H9 (cell line): ENCODE measurements around the gene CYP2S1. TPM values are rescaled to one million over a fixed set of nuclear protein-coding genes. Genes with fewer than 3 reads are reported as not detected.
A peak's percentile ranks its signal among the peaks of the same experiment; 100 is the strongest.

ENCODE experiments used
- DNase-seq: peaks from one replicate; pipeline ENCODE4 v3.0.0-alpha.2; 2017
- H2AFZ ChIP-seq: one replicate; pipeline ENCODE4 v1.6.1; 2013; ENCODE audit warnings: mild to moderate bottlenecking, low read length, control low read depth, moderate library complexity
- H2AK5ac ChIP-seq: 2 replicates; pipeline ENCODE4 v1.6.1; 2013; ENCODE audit warnings: low read length, control low read depth, mixed read lengths; ENCODE audit not compliant: insufficient read length
- H2BK120ac ChIP-seq: one replicate; pipeline ENCODE4 v1.6.1; 2013; ENCODE audit warnings: low read depth, mild to moderate bottlenecking, low read length, control low read depth, inconsistent platforms; ENCODE audit not compliant: poor library complexity, severe bottlenecking
- H2BK12ac ChIP-seq: 2 replicates; pipeline ENCODE4 v1.6.1; 2013; ENCODE audit warnings: low read length, control low read depth, mixed read lengths, low read depth; ENCODE audit not compliant: insufficient read length
- H2BK15ac ChIP-seq: 2 replicates; pipeline ENCODE4 v1.6.1; 2013; ENCODE audit warnings: low read depth, low read length, control low read depth
- H2BK20ac ChIP-seq: one replicate; pipeline ENCODE4 v1.6.1; 2013; ENCODE audit warnings: low read depth, mild to moderate bottlenecking, low read length, control low read depth, inconsistent platforms; ENCODE audit not compliant: poor library complexity, severe bottlenecking
- H2BK5ac ChIP-seq: 2 replicates; pipeline ENCODE4 v1.6.1; 2013; ENCODE audit warnings: low read length, control low read depth, mixed read lengths; ENCODE audit not compliant: insufficient read length
- H3K14ac ChIP-seq: 2 replicates; pipeline ENCODE4 v1.6.1; 2013; ENCODE audit warnings: low read length, control low read depth; ENCODE audit not compliant: insufficient read depth
- H3K18ac ChIP-seq: 2 replicates; pipeline ENCODE4 v1.6.1; 2013; ENCODE audit warnings: low read depth, mild to moderate bottlenecking, mixed read lengths, low read length, control low read depth; ENCODE audit not compliant: insufficient read length
- H3K23ac ChIP-seq: 2 replicates; pipeline ENCODE4 v1.6.1; 2013; ENCODE audit warnings: low read length, control low read depth, mixed read lengths, low read depth; ENCODE audit not compliant: insufficient read length
- H3K23me2 ChIP-seq: 2 replicates; pipeline ENCODE4 v1.6.1; 2013; ENCODE audit warnings: low read depth, mild to moderate bottlenecking, mixed read lengths, low read length, control low read depth; ENCODE audit not compliant: insufficient read length, poor library complexity, severe bottlenecking
- H3K27ac ChIP-seq: 2 replicates; pipeline ENCODE4 v1.5.1; 2013; ENCODE audit warnings: low read length, control low read depth, mixed read lengths, low read depth; ENCODE audit not compliant: insufficient read length
- H3K27me3 ChIP-seq: 2 replicates; pipeline ENCODE4 v1.6.1; 2013; ENCODE audit warnings: low read length, control low read depth, inconsistent platforms; ENCODE audit not compliant: insufficient read depth
- H3K4ac ChIP-seq: 2 replicates; pipeline ENCODE4 v1.6.1; 2013; ENCODE audit warnings: low read depth, mild to moderate bottlenecking, control low read depth, inconsistent platforms, low read length, moderate library complexity
- H3K4me1 ChIP-seq: 2 replicates; pipeline ENCODE4 v1.6.1; 2013; ENCODE audit warnings: low read length, control low read depth, inconsistent platforms; ENCODE audit not compliant: insufficient read depth
- H3K4me2 ChIP-seq: 2 replicates; pipeline ENCODE4 v1.6.1; 2013; ENCODE audit warnings: low read length, control low read depth, mixed read lengths; ENCODE audit not compliant: insufficient read length, insufficient read depth
- H3K56ac ChIP-seq: 2 replicates; pipeline ENCODE4 v1.6.1; 2013; ENCODE audit warnings: low read depth, mild to moderate bottlenecking, mixed read lengths, low read length, control low read depth; ENCODE audit not compliant: insufficient read length
- H3K79me1 ChIP-seq: 2 replicates; pipeline ENCODE4 v1.6.1; 2013; ENCODE audit warnings: low read depth, mild to moderate bottlenecking, moderate library complexity, low read length, control low read depth, inconsistent platforms; ENCODE audit not compliant: insufficient read depth, poor library complexity, severe bottlenecking
- H3K79me2 ChIP-seq: 2 replicates; pipeline ENCODE4 v1.6.1; 2013; ENCODE audit warnings: low read length, control low read depth, inconsistent platforms; ENCODE audit not compliant: insufficient read depth
- H3K9ac ChIP-seq: 2 replicates; pipeline ENCODE4 v1.6.1; 2013; ENCODE audit warnings: low read length, control low read depth, mixed read lengths; ENCODE audit not compliant: insufficient read length; ENCODE audit errors: extremely low read depth
- H3K9me3 ChIP-seq: one replicate; pipeline ENCODE4 v1.6.1; 2013; ENCODE audit warnings: low read depth, low read length, inconsistent platforms; ENCODE audit not compliant: control insufficient read depth
- H3T11ph ChIP-seq: one replicate; pipeline ENCODE4 v1.6.1; 2013; ENCODE audit warnings: mild to moderate bottlenecking, low read length, control low read depth, inconsistent platforms
- H4K20me1 ChIP-seq: one replicate; pipeline ENCODE4 v1.6.1; 2013; ENCODE audit not compliant: control insufficient read depth, insufficient read length, insufficient read depth
- H4K5ac ChIP-seq: 2 replicates; pipeline ENCODE4 v1.6.1; 2013; ENCODE audit warnings: low read depth, mild to moderate bottlenecking, mixed read lengths, low read length, control low read depth; ENCODE audit not compliant: insufficient read length
- H4K8ac ChIP-seq: replicated peaks from 2 replicates; pipeline ENCODE4 v1.6.1; 2013; ENCODE audit warnings: low read length, control low read depth, mixed read lengths, low read depth; ENCODE audit not compliant: insufficient read length
- H4K91ac ChIP-seq: 2 replicates; pipeline ENCODE4 v1.6.1; 2013; ENCODE audit warnings: low read depth, mild to moderate bottlenecking, moderate library complexity, mixed read lengths, low read length, control low read depth; ENCODE audit not compliant: insufficient read length
- H3K27ac Mint-ChIP-seq, 3 experiments: 2 replicates in 2 of 3; 3 replicates in 1 of 3; pipeline ENCODE4 v1.8.0; 2020 to 2021; ENCODE audit warnings: mixed read lengths in 3 of 3, mild to moderate bottlenecking in 1 of 3, moderate library complexity in 1 of 3
- H3K27me3 Mint-ChIP-seq: 2 replicates; pipeline ENCODE4 v1.8.0; 2021; ENCODE audit warnings: low read depth, mild to moderate bottlenecking, moderate library complexity, mixed read lengths
- H3K36me3 Mint-ChIP-seq, 3 experiments: 2 replicates in 2 of 3; 3 replicates in 1 of 3; pipeline ENCODE4 v1.8.0; 2020 to 2021; ENCODE audit warnings: low read depth in 3 of 3, mixed read lengths in 3 of 3; ENCODE audit not compliant: insufficient read depth in 1 of 3
- H3K4me1 Mint-ChIP-seq, 2 experiments: 2 replicates each; pipeline ENCODE4 v1.8.0; 2020; ENCODE audit warnings: mixed read lengths in 2 of 2
- H3K4me3 Mint-ChIP-seq, 2 experiments: 2 replicates in 1 of 2; 3 replicates in 1 of 2; pipeline ENCODE4 v1.8.0; 2020 to 2021; ENCODE audit warnings: mild to moderate bottlenecking in 2 of 2, mixed read lengths in 2 of 2, moderate library complexity in 1 of 2
- H3K9me3 Mint-ChIP-seq, 2 experiments: 2 replicates in 1 of 2; 3 replicates in 1 of 2; pipeline ENCODE4 v1.8.0; 2020; ENCODE audit warnings: mild to moderate bottlenecking in 2 of 2, mixed read lengths in 2 of 2, moderate library complexity in 1 of 2
- CTCF ChIP-seq: fragments of 200-600 bp; sonication (generic); conservative IDR thresholded peaks from 3 replicates; pipeline ENCODE4 v1.8.0; 2021; ENCODE audit warnings: antibody characterized with exemption, mild to moderate bottlenecking
- WGBS: extraction: QIAGEN DNeasy Blood & Tissue Kit; methylation state at CpG from one replicate; pipeline ENCODE4 v1.1.7; 2013; ENCODE audit warnings: missing lambda C conversion rate, low lambda C conversion rate, mixed read lengths; ENCODE audit not compliant: insufficient read length; ENCODE audit errors: extremely low coverage; 5-methylcytosine and 5-hydroxymethylcytosine counted together
- total RNA-seq: library from RNA; stranded (reverse); gene quantifications from 2 replicates; pipeline ENCODE4 v1.2.1, GENCODE V29; 2021

Gene CYP2S1
- total RNA-seq, 1 experiment from 2014 or later: 159 TPM

DNA sequence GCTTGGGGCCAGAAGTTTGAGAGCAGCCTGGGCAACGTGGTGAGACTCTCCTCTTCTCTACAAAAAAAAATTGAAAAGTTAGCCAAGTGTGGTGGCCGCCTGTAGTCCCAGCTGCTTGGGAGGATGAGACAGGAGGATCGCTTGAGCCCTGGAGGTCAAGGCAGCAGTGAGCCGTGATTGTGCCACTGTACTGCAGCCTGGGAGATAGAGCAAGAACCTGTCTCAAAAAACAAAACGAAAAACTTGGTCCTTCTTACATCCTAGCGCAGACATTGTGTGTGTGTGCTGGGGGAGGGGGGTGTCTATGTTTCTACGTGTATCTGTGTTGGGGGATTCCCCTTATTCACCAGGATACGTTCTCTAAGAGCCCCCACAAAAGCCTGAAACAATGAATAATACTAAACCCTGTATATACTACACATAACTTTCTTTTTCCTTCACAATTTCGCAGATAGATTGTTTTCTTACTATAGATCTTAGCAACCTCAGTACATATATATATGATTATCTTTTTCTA lies 33.9 kb downstream of the CYP2S1 start:
- no peak overlapping the region for H3K9ac ChIP-seq

More for the DNA sequence above, 33.9 kb downstream of the CYP2S1 start:
- Histone ChIP-seq H3K23me2 (peaks cover 3% of the 10 kb centered on the region), H3T11ph (no peak overlapping the region), H3K18ac (no peak overlapping the region), H3K27me3 (no peaks in the 10 kb centered on the region), H3K9me3 (no peaks in the 10 kb centered on the region), H2BK5ac (no peak overlapping the region), H2BK15ac (no peak overlapping the region), H3K23ac (no peak overlapping the region), H3K4me2 (peak overlapping the region; percentile 56), H3K4me1 (peaks cover 5% of the 10 kb centered on the region; the same call in 1 of the 2 replicates), H4K91ac (no peak overlapping the region), H3K79me2 (no peaks in the 10 kb centered on the region; the same call in 1 of the 2 replicates), H2AK5ac (no peak overlapping the region), H4K8ac (no peak overlapping the region), H3K4ac (no peak overlapping the region), H2BK20ac (no peak overlapping the region), H3K27ac (no peak overlapping the region), H3K56ac (no peak overlapping the region), H3K79me1 (no peaks in the 10 kb centered on the region), H4K5ac (no peak overlapping the region), H2BK12ac (no peak overlapping the region), H2AFZ (no peak overlapping the region), H4K20me1 (no peaks in the 10 kb centered on the region), H3K14ac (no peak overlapping the region), H2BK120ac (no peak overlapping the region)
- H3K4me1 Mint-ChIP-seq: peaks cover 36 to 41% of the 10 kb centered on the region in 2 experiments
- no peak for DNase-seq
- peaks cover 2% of the 10 kb centered on the region; the same call in 1 of the 2 replicates for H3K27me3 Mint-ChIP-seq
- TF ChIP-seq CTCF: no peak
- WGBS: no CpG with 5 or more reads among the region's 9 CpGs
- H3K27ac Mint-ChIP-seq: peak overlapping the region in 1 of 3 experiments; percentile 20; a peak in 1 of 7 replicates
- peak overlapping the region; percentile 60 to 81 for H3K4me3 Mint-ChIP-seq
- peaks cover 7 to 18% (median 14%) of the 10 kb centered on the region in 3 experiments for H3K36me3 Mint-ChIP-seq
- H3K9me3 Mint-ChIP-seq: no peaks in the 10 kb centered on the region; a peak in 2 of 5 replicates
